AG04449 (cell line): Measurements from ENCODE around the gene RAP1GAP2.
"Not testable (repeated sequence)": the region's sequence is repeated elsewhere in the genome, so short reads cannot be mapped to it uniquely, and the experiment has no call there.

Experiments
- CTCF ChIA-PET: fragments of 350-600 bp; formaldehyde crosslinking; extraction: SDS; loops from one replicate; lab custom pipeline; 2021; ENCODE audit warnings: antibody characterized with exemption; lab: Yijun Ruan, JAX
- POLR2A ChIA-PET: fragments of 400-600, 350-600 bp; formaldehyde crosslinking; extraction: SDS; loops from one replicate; lab custom pipeline; 2020; ENCODE audit warnings: antibody characterized with exemption, inconsistent platforms; lab: Yijun Ruan, JAX
- DNase-seq: peaks from one replicate; pipeline ENCODE4 v3.0.0-alpha.2; 2010; ENCODE audit warnings: low read depth, low spot score
- H3K4me3 ChIP-seq: 2 replicates; pipeline ENCODE4 v1.5.1; 2011; ENCODE audit warnings: low read depth, mild to moderate bottlenecking, control low read depth, low read length
- TF ChIP-seq, protein P1 (sequence below): IDR thresholded peaks from one replicate; pipeline ENCODE4 v1.5.1; 2011; ENCODE audit warnings: mild to moderate bottlenecking, moderate library complexity, low read length, control low read depth, inconsistent platforms; ENCODE audit not compliant: insufficient read depth; ENCODE audit errors: missing control alignments

The RAP1GAP2 gene

DNA sequence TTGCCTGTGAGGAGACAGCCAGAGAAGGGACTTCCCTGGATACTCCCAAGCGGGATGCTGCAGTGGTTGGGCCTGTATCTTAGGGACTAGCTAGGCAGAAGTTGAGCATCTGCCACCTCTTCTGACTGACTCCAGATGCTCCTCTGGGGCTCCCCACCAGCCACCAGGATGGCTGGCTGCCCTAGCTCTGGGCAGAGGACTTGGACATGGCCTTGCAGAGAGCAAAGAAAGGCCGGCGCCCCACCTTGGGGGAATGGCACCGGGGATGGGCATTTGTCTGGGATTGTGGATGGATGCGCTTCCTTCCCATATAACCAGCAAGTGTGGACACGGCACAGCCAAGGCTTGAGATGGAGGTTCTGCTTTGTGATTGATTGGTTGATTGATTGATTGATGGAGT, 198.2 kb downstream of the RAP1GAP2 start:
- TF ChIP-seq, protein P1, sequence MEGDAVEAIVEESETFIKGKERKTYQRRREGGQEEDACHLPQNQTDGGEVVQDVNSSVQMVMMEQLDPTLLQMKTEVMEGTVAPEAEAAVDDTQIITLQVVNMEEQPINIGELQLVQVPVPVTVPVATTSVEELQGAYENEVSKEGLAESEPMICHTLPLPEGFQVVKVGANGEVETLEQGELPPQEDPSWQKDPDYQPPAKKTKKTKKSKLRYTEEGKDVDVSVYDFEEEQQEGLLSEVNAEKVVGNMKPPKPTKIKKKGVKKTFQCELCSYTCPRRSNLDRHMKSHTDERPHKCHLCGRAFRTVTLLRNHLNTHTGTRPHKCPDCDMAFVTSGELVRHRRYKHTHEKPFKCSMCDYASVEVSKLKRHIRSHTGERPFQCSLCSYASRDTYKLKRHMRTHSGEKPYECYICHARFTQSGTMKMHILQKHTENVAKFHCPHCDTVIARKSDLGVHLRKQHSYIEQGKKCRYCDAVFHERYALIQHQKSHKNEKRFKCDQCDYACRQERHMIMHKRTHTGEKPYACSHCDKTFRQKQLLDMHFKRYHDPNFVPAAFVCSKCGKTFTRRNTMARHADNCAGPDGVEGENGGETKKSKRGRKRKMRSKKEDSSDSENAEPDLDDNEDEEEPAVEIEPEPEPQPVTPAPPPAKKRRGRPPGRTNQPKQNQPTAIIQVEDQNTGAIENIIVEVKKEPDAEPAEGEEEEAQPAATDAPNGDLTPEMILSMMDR: no peak
- POLR2A ChIA-PET: no interaction called here
- DNase-seq: no peak
- CTCF ChIA-PET: no interaction called here
- no peak overlapping the region for H3K4me3 ChIP-seq

DNA sequence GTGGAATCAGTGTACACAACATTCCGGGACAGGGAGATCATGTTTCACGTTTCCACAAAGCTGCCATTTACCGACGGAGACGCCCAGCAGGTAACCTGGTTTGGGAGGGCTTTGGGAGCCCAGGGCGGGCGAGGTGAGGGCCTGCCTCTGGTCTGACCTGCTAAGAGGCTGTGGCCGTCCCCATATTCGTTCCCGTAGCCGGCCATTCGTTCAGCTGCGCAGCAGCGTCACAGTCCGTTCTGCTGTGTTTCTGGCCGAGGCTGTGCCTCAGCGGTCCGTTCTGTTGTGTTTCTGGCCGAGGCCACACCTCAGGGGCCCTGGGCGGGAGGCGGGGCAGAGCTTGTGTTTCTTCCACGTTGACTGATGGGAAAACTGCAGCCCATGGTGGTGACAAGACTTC, 199.1 kb downstream of the RAP1GAP2 start:
- H3K4me3 ChIP-seq: no peak overlapping the region
- DNase-seq: no peak
- ChIA-PET POLR2A (no interaction called here), CTCF (no interaction called here)
- TF ChIP-seq, protein P1: no peak

DNA sequence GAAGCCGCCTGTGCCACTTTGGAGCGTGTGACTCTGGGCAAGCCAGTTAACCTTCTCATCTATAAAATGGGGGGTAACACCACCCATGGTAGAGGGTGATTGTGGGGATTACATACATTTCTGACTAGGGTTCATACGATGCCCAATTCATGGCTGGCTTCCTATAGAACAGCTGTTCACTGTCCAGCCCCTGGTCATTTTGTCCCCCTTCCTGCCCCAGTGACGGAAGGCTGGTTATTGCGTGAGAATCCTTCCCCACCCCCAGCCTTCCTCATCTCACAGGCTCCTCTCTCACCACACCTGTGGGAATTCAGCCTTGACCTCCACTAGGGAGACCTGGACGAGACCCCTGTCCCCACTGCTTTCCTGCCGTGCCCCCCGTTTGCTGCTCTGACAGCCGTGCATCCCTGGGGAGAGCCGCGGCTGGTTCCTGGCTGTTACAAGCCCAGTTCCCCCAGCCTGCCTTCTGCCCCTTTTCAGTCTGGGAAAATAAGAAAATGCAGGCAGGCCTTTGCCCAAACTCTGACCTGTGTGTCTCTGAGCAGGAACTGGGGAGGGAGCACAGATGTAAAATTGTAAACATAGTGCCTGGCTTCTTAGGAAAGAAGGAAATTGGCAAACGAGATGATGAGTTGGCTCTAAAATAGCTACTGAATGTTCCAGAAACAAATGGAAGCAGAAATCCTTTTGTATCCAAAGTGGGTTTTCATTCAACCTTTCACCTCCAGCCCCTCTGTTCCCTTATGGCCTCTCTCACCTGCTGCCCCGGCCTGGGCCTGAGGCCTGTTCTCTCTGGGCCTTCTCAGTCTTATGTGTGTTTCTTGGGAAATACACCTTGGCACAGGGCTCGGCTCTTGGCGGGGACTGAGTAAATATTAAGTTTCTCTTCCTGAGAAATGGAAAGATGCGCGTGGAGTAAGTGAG, 199.9 kb downstream of the RAP1GAP2 start:
- ChIA-PET POLR2A (no interaction called here), CTCF (no interaction called here)
- no peak for DNase-seq
- TF ChIP-seq, protein P1: no peak
- no peak overlapping the region for H3K4me3 ChIP-seq

DNA sequence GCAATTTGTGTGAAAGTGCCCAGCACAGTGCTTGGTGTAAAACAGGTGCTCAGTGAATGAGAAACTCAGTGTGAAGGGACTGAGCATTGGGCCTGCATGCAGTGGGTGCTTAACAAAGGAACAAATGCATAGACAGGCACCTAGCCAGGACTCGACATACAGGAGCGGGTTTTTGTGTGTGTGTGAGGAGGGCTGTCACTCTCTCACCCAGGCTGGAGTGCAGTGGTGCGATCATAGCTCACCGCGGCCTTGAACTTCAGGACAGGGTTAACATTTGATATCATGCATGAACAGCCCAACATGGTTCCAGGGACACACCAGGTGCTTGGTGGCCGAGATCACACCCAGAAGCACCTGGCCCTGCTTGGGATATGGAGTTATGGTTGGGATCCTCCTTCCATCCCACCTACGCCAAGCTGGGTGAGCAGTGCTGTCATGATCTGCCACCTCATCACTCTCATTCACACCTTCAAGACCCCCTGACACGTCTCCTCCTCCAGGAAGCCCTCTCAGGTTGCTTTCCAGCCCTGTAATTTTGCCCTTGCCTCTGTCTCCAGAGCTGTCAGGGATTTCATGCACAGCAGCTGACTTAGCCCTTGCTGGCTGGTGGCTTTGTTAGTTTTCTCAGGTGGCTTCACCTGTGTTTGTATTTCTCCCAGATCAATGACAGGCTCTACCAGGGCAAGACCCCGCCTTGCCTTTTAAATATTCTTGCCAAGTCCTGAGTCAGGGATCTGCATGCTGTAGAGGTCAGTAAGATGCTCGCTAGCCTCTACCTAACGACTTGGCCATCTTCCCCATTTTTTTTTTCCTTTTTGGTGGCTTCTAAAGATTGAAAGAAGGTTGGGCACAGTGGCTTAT, 200.8 kb downstream of the RAP1GAP2 start:
- CTCF ChIA-PET: no interaction called here
- TF ChIP-seq, protein P1: no peak
- POLR2A ChIA-PET: no interaction called here

DNA sequence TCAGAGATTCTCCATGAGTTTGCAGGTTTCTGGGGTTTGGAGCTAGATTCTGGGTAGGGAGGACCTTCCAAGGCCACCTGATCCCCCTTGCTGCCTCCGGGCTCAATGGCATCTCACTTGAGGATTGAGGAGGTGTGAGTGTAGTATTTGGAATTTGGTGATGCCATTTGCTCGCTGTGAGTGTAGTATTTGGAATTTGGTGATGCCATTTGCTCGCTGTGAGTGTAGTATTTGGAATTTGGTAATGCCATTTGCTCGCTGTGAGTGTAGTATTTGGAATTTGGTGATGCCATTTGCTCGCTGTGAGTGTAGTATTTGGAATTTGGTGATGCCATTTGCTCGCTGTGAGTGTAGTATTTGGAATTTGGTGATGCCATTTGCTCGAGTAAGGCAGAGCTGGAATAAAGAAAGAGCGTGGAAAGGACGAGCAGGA, 202.2 kb downstream of the RAP1GAP2 start:
- CTCF ChIA-PET, DNase-seq, H3K4me3 ChIP-seq: not testable (repeated sequence)
- POLR2A ChIA-PET: interaction anchor here (0.8 kb wide), 1 partner anchor 891 kb away, joined by 3 read pairs; no protein-coding TSS in a partner anchor

More for the DNA sequence above, 200.8 kb downstream of the RAP1GAP2 start:
- DNase-seq: no peak
- no peak overlapping the region for H3K4me3 ChIP-seq

DNA sequence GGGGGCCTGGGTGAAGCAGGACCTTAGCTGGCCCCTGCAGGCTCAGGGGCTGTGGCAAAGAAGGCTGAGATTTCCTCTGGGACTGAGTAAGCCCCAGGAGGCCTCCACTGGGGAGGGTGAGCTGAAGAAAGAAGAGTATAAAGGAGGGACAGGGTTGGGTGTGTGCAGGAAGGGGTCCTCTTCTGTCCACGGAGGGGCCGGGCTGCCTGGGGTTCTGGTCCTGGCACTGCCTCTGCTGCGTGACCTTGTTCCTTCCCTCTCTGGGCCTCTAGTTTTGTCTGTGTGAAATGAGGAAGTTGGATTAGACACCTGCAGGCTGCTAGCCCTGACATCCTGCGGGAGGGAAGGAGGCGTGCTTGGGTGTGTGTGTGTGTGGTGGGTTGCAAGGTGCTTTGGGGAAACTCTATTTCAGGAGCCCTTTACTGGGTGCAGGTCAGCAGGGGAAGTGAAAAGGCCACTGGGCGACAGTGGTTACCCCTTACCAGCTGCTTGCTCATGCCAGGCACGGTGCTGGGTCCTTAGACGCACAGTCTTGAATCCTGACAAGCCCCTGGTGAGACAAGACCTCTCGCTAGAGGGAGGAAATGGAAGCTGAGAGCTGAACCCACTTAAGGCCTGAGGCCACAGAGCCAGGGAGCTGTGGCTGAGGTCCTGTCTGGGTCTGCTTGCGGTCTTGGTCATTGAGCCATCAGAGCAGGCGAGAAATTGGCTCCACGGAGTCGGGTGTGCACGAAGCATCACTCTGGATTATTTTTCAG, 206.5 kb downstream of the RAP1GAP2 start:
- POLR2A ChIA-PET: no interaction called here
- CTCF ChIA-PET: interaction anchor here (1.4 kb wide), 1 partner anchor 10 kb away, joined by 5 read pairs; no protein-coding TSS in a partner anchor
- no peak for DNase-seq
- TF ChIP-seq, protein P1: no peak
- no peak overlapping the region for H3K4me3 ChIP-seq
